Glomerular visceral epithelial cell (primary cell): Measurements from ENCODE around the gene SRP68.

Experiments
- DNase-seq: peaks from one replicate; pipeline ENCODE4 v3.0.0-alpha.2; 2016; ENCODE audit errors: extremely low spot score

The SRP68 gene

GRCh38 chr17:76018340-76018680 is 54.0 kb downstream of the SRP68 start:
- no peak for DNase-seq

GRCh38 chr17:76017481-76018339 is 54.6 kb downstream of the SRP68 start:
- DNase-seq: no peak

DNA sequence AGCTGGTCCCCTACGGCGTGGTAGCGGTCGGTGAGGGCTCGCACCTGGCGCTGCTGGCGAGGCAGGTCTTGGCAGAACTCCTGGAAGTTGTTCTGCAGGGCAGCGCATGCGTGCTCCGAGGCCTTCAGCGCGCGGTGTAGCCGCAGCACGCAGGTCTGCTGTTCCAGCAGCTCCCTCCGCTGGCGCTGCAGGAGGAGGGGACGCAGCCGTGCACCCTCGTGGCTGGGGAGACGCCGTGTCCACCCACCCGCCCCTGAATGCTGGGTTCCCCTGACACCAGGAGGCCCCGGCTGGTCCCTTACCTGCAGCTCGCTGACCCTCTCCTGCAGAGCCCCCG is 57.4 kb downstream of the SRP68 start:
- DNase-seq: no peak

GRCh38 chr17:76014100-76014924 is 58.0 kb downstream of the SRP68 start:
- DNase-seq: peak; percentile 68

DNA sequence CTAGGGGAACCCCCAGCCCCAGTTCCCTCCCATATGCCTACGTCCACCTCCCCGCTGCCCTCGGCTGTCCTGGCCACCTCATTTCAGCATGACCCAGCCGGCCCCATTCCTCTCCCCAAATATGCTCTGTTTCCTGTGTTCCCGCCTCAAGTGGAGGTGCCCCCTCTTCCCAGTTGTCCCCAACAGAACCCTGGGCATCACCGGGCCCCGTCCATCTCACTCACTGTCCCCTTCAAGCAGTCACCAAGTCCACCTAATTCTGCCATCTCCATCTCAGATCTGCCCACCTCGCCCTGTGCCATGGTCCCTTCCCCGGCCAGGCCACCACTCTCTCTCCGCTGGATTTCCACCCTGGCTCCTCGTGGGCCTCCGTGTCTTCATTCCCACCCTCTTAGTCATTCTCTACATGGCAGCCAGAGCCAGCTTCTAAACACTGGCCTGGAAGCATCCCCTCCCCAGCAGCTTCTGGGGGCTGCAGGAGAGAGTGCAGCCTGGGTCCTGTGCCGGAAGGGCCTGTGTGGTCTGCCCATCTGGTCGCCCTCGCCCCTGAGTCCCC is 58.9 kb downstream of the SRP68 start:
- no peak for DNase-seq

DNA sequence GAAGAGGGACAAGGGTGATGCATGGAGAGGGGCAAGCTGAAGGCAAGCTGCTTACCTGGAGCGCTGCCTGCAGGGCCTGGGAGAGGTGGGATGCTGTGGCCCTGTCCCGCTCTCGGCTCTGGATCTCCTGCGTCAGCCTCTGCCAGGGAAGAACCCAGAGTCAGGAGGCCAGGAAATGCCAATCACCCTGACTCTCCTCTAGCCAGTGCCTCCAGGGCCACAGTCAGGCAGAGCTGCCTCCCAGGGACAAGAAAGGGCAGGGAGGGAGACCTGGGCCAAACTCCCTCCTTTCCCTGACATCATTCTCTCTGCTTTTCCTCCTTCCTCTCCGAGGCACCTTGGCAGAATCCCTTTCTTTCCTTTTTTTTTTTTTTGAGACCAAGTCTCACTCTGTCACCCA is 60.4 kb downstream of the SRP68 start:
- DNase-seq: no peak

DNA sequence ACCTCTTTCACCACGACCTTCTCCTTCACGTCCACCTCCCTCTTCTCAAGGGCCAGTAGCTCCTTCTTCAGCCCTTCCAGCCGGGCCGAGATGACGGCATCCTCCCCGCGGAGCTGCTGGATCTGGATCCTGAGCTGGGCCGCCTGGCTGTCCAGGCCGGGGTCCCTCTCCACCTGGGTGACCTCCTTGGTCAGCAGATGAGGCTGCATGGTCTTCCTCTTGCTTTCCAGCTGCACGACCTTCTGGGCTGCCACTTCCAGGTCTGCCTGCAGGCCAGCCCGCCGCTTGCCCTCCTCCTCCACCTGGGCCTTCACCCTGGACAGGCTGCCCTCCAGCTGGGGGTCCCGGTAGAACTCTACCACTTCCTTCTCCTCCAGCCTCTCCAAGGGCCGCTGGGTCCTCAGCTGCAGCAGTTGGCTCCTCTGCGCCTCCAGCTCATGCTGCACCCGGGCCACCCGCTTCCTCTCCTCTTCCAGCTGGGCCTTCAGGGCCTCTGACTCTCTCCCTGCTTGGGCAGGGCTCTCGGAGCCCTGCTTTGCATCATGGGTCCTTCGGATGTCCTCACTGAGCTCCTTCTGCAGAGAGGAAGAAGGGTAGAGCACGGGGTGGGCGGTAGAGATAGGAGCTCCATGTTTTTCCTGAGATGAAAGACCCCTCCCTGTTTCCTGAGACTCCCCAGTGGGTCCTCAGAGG is 62.2 kb downstream of the SRP68 start:
- DNase-seq: no peak

- DNase-seq: no peak
These were observed 62.9 kb downstream of the SRP68 start for GRCh38 chr17:76009447-76009846.

GRCh38 chr17:76008630-76009425 is 63.5 kb downstream of the SRP68 start:
- DNase-seq: no peak

GRCh38 chr17:76008208-76008607 is 64.1 kb downstream of the SRP68 start:
- DNase-seq: no peak

DNA sequence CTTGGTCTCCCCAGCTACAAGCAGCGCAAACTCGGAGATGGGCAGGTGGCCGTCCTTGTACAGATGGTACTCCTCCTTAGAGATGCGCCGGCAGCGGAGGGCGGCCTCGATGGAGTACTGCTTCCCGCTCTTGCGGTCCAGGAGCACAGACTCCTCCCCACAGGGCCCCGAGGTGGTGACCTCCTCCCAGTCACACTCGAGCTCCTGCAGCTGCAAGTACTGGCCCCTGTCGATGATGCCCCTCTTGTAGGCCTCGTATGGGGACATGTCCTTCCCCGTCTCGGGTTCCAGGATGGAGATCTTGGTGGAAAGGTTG is 64.5 kb downstream of the SRP68 start:
- no peak for DNase-seq

DNA sequence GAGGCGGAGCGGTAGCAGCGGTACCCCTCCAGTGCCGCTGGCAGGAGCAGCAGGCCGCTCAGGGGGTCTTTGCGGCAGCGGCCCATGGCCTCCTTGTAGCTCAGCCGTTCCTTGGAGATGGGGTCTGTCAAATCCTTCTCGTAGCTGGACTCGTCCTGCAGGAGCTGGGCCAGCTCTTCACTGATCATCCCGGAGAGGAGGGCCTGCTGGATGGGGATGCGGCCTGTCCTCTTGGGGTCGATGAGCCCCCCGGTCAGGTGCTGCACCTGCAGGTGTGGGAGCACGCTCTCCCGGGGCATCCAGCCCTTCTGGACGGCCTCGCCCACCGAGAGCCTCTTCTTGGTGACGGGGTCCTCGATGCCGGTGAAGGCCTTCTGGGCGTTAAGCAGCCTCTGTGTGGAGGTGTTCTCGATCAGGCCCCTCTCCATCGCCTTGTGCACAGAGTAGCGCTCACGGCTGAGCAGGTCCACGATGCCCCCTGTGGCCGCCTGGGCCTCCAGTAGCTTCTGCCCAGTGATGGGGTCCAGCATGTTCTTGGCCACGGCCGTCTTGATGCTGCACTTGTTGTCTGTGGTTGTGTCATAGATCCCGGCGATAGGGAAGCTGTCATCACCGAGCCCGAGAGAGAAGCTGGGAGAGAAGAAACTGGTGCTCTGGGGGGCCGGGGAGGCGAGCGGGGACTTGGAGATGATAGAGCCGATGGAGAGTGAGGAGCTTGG is 65.0 kb downstream of the SRP68 start:
- no peak for DNase-seq

DNA sequence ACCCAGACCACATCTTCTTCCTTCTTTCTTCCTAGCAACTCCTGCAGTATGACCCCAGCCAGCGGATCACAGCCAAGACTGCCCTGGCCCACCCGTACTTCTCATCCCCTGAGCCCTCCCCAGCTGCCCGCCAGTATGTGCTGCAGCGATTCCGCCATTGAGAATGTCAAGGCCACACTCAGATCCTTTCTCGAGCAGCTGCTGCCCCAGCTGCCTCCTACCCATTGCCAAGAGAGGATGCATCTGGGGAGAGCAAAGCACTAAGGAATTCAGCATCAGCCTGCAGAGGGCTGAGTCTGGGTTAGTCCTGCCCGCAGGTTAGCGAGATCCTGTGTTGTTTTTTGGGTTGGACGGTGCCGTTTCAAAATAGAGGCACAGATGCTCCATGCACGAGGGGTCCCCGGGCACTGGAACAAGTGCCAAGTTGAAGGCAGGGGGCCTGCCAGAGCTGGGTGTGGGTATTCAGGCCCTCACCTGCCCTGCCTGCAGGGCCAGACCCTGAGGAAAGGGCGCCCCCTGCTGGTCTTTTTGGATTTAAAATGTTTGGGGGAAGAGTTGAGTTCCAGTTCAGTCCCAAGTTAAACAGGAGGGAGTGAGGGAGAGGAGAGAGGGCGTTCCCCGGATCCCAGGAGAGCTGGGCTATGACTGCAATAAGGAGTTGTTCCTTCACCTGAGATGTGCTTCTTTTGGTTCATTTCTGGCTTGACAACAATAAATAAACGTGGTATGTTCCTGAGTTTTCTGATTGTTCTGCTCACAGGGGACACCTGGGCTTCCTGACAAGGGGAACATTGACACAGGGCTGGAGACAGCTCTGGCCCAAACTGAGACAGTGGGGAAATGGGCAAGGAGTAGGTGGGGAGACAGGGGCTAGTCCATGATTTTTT is 66.8 kb downstream of the SRP68 start:
- peak; percentile 71 for DNase-seq

DNA sequence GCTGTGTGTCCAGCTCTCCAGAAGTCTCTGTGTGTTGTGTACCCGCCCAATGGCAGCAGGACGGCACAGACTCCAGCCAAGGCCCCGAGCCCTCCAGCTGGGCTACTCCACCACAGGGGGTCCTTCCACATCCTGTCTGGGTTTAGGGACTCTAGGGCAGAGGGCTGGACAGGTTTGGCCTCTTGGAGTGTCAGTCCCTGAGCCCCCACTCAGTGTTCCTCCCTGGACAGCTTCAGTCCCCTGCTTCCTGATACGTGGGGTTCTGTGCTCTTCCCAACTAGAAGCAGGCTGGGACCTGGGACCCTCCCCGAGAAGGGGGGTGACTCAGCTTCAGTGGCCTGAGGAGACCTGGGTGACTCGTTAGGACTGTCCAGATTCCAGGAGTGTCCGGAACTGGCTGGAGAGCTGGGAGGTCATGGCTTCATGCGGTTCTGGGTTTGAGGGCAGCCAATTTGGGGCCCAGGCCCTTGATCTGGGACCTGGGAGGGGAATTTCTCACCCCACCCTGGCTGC is 67.5 kb downstream of the SRP68 start:
- DNase-seq: peak; percentile 29

DNA sequence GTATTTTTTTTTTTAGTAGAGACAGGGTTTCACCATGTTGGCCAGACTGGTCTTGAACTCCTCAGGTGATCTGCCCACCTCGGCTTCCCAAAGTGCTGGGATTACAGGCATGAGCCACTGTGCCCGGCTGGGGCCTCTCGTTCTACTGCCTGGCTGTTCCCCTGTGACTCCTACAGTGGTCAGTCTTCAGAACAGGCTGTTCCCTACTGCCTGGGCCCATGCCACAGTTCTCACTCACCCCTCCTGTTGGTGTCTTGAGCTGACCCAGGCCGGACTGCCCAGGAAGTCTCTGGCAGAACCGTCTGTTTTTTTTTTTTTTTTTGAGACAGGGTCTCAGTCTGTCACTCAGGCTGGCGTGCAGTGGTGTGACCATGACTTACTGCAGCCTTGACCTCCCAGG is 68.4 kb downstream of the SRP68 start:
- DNase-seq: no peak

- no peak for DNase-seq
These were observed 70.2 kb downstream of the SRP68 start for GRCh38 chr17:76002100-76002499.

- DNase-seq: no peak
These were observed 71.4 kb downstream of the SRP68 start, which contains the start of gene CDK3 for GRCh38 chr17:76000755-76001521. CDK3 (plus strand) TSS chr17:76000855; CDS start chr17:76001426, 571 bp downstream.

DNA sequence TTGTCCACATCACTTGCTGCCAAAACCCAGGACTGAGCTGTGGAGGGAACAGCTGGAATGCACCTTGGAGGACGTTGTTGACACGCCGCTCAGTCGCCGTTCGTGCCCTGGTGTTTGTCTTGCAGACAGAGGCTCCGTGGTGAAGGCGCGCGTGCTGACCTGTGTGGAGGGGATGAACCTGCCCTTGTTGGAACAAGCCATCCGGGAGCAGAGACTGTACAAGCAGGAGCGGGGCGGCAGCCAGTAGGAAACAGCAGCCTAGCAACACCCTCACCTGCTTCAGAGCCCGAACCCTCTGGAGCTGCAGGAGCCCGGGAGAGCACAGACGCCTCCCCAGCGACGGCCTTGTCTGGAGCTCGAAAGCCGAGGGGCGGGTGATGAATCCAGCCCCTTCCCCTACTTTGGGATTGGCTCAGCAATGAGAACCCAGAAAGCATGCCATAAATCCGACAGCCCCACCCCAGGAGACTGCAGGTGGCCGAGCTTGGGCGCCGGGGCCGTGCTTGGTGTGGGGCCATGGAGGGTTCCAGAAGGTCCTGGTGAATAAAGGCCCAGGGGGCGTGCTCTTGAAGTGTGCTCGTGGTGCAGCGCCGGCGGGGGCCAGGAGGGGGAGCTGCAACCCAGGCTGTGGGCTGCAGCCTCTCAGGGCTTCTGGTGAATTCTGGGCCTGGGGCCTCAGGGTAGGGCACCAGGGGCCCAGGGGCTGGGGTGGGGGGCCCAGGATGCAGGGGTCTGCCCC is 72.1 kb downstream of the SRP68 start:
- peak; percentile 60 for DNase-seq
